Transverse colon (tissue), 4 donors: ENCODE results near the gene KCNJ6. TPM values are rescaled to one million over a fixed set of nuclear protein-coding genes. Genes with fewer than 3 reads are reported as not detected.

Experiments
- DNase-seq: peaks from one replicate; pipeline ENCODE4 v3.0.0-alpha.2; 2019
- H3K27ac ChIP-seq, 4 donors: fragments of 200-600 bp; sonication (generic); 2 replicates each; pipeline ENCODE4 v1.5.1; 2016 to 2018; ENCODE audit warnings: inconsistent platforms in 4 of 4
- H3K27me3 ChIP-seq: fragments of 200-600 bp; sonication (generic); 2 replicates; pipeline ENCODE4 v1.5.1; 2017; ENCODE audit warnings: inconsistent platforms
- H3K36me3 ChIP-seq, 4 donors: fragments of 200-600 bp; sonication (generic); 2 replicates each; pipeline ENCODE4 v1.5.1; 2017 to 2019; ENCODE audit warnings: inconsistent platforms in 4 of 4
- H3K4me1 ChIP-seq, 4 donors: fragments of 200-600 bp; sonication (generic); 2 replicates each; pipeline ENCODE4 v1.5.1; 2017 to 2020; ENCODE audit warnings: inconsistent platforms in 4 of 4
- H3K4me3 ChIP-seq, 4 donors: fragments of 200-600 bp; sonication (generic); 1 replicate in 1 of 4; 2 replicates in 3 of 4; pipeline versions ENCODE4 v1.5.1 to v1.6.1; 2017 to 2019; ENCODE audit warnings: inconsistent platforms in 4 of 4
- H3K9me3 ChIP-seq, 2 donors: fragments of 200-600 bp; sonication (generic); 2 replicates each; pipeline ENCODE4 v1.5.1; 2017 to 2019; ENCODE audit warnings: inconsistent platforms in 2 of 2
- CTCF ChIP-seq, 5 experiments: fragments of 200-600 bp in 3 of 5; fragments of 450-650 bp in 2 of 5; sonication (generic) in 3 of 5; IDR thresholded peaks; 1 replicate in 2 of 5; 2 replicates in 3 of 5; pipeline ENCODE4 v1.5.1; 2016 to 2017; ENCODE audit warnings: antibody characterized with exemption in 5 of 5, inconsistent platforms in 3 of 5, mild to moderate bottlenecking in 2 of 5, moderate library complexity in 1 of 5
- EP300 ChIP-seq: sonication (generic); formaldehyde crosslinking; IDR thresholded peaks from one replicate; pipeline ENCODE4 v1.6.1; 2017; ENCODE audit warnings: antibody characterized with exemption, low read depth
- POLR2A ChIP-seq: fragments of 450-650 bp; IDR thresholded peaks from one replicate; pipeline ENCODE4 v1.6.1; 2016; ENCODE audit warnings: antibody characterized with exemption, mild to moderate bottlenecking, moderate library complexity
- POLR2AphosphoS5 ChIP-seq, 3 donors: sonication (generic); formaldehyde crosslinking; IDR thresholded peaks; one replicate each; pipeline ENCODE4 v1.6.1; 2016; ENCODE audit warnings: antibody characterized with exemption in 3 of 3
- WGBS, 2 donors: methylation state at CpG; one replicate each; pipeline ENCODE4 v1.1.5; 2018; ENCODE audit warnings: low coverage in 1 of 2; 5-methylcytosine and 5-hydroxymethylcytosine counted together
- in situ Hi-C, 4 donors: fragments of 200-750 bp; cut with MboI; loops; one replicate each; pipeline versions ENCODE4 v1.15.0 to v1.15.1; 2017; ENCODE audit warnings: low sequenced_read_pairs in 3 of 4, low pct_ligation_motif_present in 1 of 4, low pct_unique_long_range_greater_than_20kb in 1 of 4
- intact Hi-C: fragments of 100-400 bp; cut with DNase I; formaldehyde crosslinking; loops from one replicate; pipeline ENCODE4 v1.15.1; 2023; ENCODE audit warnings: low total_unique reads
- total RNA-seq, 4 donors: library from RNA; depleted of rRNA; stranded (reverse); fragments of >200 nt; gene quantifications; one replicate each; pipeline ENCODE4 v1.1.0, GENCODE V29; 2016

KCNJ6 gene
- total RNA-seq, 4 donors from 2014 or later, result 0.14 to 0.16 TPM; not detected in 2

GRCh38 chr21:37686991-37687810 lies 229.1 kb downstream of the KCNJ6 start:
- DNase-seq, result no peak
- Histone ChIP-seq H3K4me3 (no peak overlapping the region), H3K9me3 (no peaks in the 10 kb centered on the region), H3K27ac (no peak overlapping the region), H3K4me1 (peaks cover 0 to 4% (median 0%) of the 10 kb centered on the region in 4 donors), H3K27me3 (peaks cover 3% of the 10 kb centered on the region), H3K36me3 (no peaks in the 10 kb centered on the region)
- in situ Hi-C loops (loop anchor here in 1 of 4 donors (25.0 kb wide), 1 partner anchor 675 kb away; no protein-coding TSS in a partner anchor), intact Hi-C loops (no loop called here)
- TF ChIP-seq EP300 (no peak), CTCF (IDR thresholded peaks at IDR 0.05) (no peak), POLR2A (no peak), POLR2AphosphoS5 (IDR thresholded peaks at IDR 0.05) (no peak)
- 37 to 67% methylated on average over 2 to 12 of the region's 12 CpGs for WGBS, 2 donors

GRCh38 chr21:37684547-37684946 lies 231.7 kb downstream of the KCNJ6 start:
- H3K4me1 ChIP-seq, result peaks cover 0 to 4% (median 0%) of the 10 kb centered on the region in 4 donors
- H3K27ac ChIP-seq, result no peak overlapping the region
- H3K9me3 ChIP-seq, result no peaks in the 10 kb centered on the region
- intact Hi-C loops, result no loop called here
- in situ Hi-C loops, result loop anchor here in 1 of 4 donors (25.0 kb wide), 1 partner anchor 678 kb away; no protein-coding TSS in a partner anchor
- H3K4me3 ChIP-seq, result no peak overlapping the region
- H3K36me3 ChIP-seq, result no peaks in the 10 kb centered on the region
- TF ChIP-seq POLR2AphosphoS5 (IDR thresholded peaks at IDR 0.05), result no peak
- TF ChIP-seq EP300, result no peak
- no peak for TF ChIP-seq CTCF (IDR thresholded peaks at IDR 0.05)
- TF ChIP-seq POLR2A, result no peak
- no peak for DNase-seq
- H3K27me3 ChIP-seq, result peaks cover 1% of the 10 kb centered on the region
- WGBS, 2 donors, result 66 to 67% methylated on average over 4 of the region's 4 CpGs

GRCh38 chr21:37684115-37684493 lies 232.2 kb downstream of the KCNJ6 start:
- H3K4me1 ChIP-seq, result peaks cover 0 to 4% (median 0%) of the 10 kb centered on the region in 4 donors
- intact Hi-C loops, result no loop called here

More at GRCh38 chr21:37684115-37684493, 232.2 kb downstream of the KCNJ6 start:
- in situ Hi-C loops, result loop anchor here in 1 of 4 donors (25.0 kb wide), 1 partner anchor 678 kb away; no protein-coding TSS in a partner anchor
- H3K27me3 ChIP-seq, result no peaks in the 10 kb centered on the region
- H3K4me3 ChIP-seq, result no peak overlapping the region
- 75 to 78% methylated on average over 2 to 5 of the region's 5 CpGs for WGBS, 2 donors
- TF ChIP-seq POLR2A, result no peak
- no peak for TF ChIP-seq POLR2AphosphoS5 (IDR thresholded peaks at IDR 0.05)
- TF ChIP-seq CTCF (IDR thresholded peaks at IDR 0.05), result no peak
- no peak for TF ChIP-seq EP300
- no peaks in the 10 kb centered on the region for H3K36me3 ChIP-seq
- no peaks in the 10 kb centered on the region for H3K9me3 ChIP-seq
- DNase-seq, result no peak
- no peak overlapping the region for H3K27ac ChIP-seq
